Activated naive CD4-positive, alpha-beta T cell (primary cell): Measurements from ENCODE around the gene PGAM5.
A peak's percentile ranks its signal among the peaks of the same experiment; 100 is the strongest.

ENCODE experiments used
- DNase-seq, 4 experiments: peaks; one replicate each; lab custom pipeline; 2025; lab: John Stamatoyannopoulos, UW

Gene PGAM5

GRCh38 chr12:132710405-132711079 is at the start of gene PGAM5:
TSS of gene PGAM5 (plus strand) at chr12:132710842. CDS start at chr12:132710877, 35 bp downstream.
- DNase-seq, result peak; percentile 59 to 92 (median 76)

- no peak for DNase-seq
Observed at GRCh38 chr12:132660996-132661395, 49.6 kb upstream of the PGAM5 start.

GRCh38 chr12:132661972-132662371 is 48.7 kb upstream of the PGAM5 start:
- no peak for DNase-seq

- DNase-seq, result no peak
Observed at GRCh38 chr12:132662901-132663755, 47.5 kb upstream of the PGAM5 start.

- no peak for DNase-seq
Observed at GRCh38 chr12:132664206-132665148, 46.2 kb upstream of the PGAM5 start.

- DNase-seq, result no peak
Observed at GRCh38 chr12:132665149-132665491, 45.5 kb upstream of the PGAM5 start.

- no peak for DNase-seq
Observed at GRCh38 chr12:132665794-132666193, 44.8 kb upstream of the PGAM5 start.

- DNase-seq, result no peak
Observed at GRCh38 chr12:132668191-132669088, 42.2 kb upstream of the PGAM5 start.

- no peak for DNase-seq
Observed at GRCh38 chr12:132669166-132669879, 41.3 kb upstream of the PGAM5 start.

GRCh38 chr12:132672116-132672515 is 38.5 kb upstream of the PGAM5 start:
- DNase-seq, result no peak

GRCh38 chr12:132672678-132673077 is 38.0 kb upstream of the PGAM5 start:
- no peak for DNase-seq

- no peak for DNase-seq
Observed at GRCh38 chr12:132673288-132674179, 37.1 kb upstream of the PGAM5 start.

- no peak for DNase-seq
Observed at GRCh38 chr12:132674561-132674960, 36.1 kb upstream of the PGAM5 start.

- DNase-seq, result no peak
Observed at GRCh38 chr12:132675757-132676432, 34.7 kb upstream of the PGAM5 start.

GRCh38 chr12:132677492-132677891 is 33.1 kb upstream of the PGAM5 start:
- DNase-seq, result no peak

- no peak for DNase-seq
Observed at GRCh38 chr12:132685400-132685799, 25.2 kb upstream of the PGAM5 start.

GRCh38 chr12:132686825-132687210 is 23.8 kb upstream of the PGAM5 start:
- peak in 2 of 4 experiments; percentile 17 to 32 for DNase-seq

- peak; percentile 82 to 95 (median 88) for DNase-seq
Observed at GRCh38 chr12:132687211-132688164, 23.2 kb upstream of the PGAM5 start, which contains the start of the genes POLE and PXMP2. TSS of gene POLE (minus strand) at chr12:132687342. CDS start at chr12:132687315, 27 bp downstream. TSS of gene PXMP2 (plus strand) at chr12:132687587. CDS start at chr12:132687671, 84 bp downstream.
